Prostate gland (tissue), 2 donors: ENCODE data around the gene DCDC1.

Experiments used
- POLR2A ChIP-seq: fragments of 450-650 bp; IDR thresholded peaks from one replicate; pipeline ENCODE4 v1.6.1; 2016; ENCODE audit warnings: antibody characterized with exemption, mild to moderate bottlenecking
- POLR2AphosphoS5 ChIP-seq: sonication (generic); formaldehyde crosslinking; IDR thresholded peaks from one replicate; pipeline ENCODE4 v1.6.1; 2017; ENCODE audit warnings: antibody characterized with exemption
- TF ChIP-seq, protein P1 (sequence below), 4 experiments: fragments of 200-600 bp in 2 of 4; fragments of 450-650 bp in 2 of 4; sonication (generic) in 2 of 4; IDR thresholded peaks; 1 replicate in 3 of 4; 2 replicates in 1 of 4; pipeline ENCODE4 v1.5.1; 2016 to 2019; ENCODE audit warnings: antibody characterized with exemption in 4 of 4, mild to moderate bottlenecking in 2 of 4, moderate library complexity in 2 of 4

GRCh38 chr11:31214372-31214771, 155.2 kb downstream of the DCDC1 start:
- TF ChIP-seq POLR2AphosphoS5 (no peak), POLR2A (no peak)
- TF ChIP-seq, protein P1, sequence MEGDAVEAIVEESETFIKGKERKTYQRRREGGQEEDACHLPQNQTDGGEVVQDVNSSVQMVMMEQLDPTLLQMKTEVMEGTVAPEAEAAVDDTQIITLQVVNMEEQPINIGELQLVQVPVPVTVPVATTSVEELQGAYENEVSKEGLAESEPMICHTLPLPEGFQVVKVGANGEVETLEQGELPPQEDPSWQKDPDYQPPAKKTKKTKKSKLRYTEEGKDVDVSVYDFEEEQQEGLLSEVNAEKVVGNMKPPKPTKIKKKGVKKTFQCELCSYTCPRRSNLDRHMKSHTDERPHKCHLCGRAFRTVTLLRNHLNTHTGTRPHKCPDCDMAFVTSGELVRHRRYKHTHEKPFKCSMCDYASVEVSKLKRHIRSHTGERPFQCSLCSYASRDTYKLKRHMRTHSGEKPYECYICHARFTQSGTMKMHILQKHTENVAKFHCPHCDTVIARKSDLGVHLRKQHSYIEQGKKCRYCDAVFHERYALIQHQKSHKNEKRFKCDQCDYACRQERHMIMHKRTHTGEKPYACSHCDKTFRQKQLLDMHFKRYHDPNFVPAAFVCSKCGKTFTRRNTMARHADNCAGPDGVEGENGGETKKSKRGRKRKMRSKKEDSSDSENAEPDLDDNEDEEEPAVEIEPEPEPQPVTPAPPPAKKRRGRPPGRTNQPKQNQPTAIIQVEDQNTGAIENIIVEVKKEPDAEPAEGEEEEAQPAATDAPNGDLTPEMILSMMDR (IDR thresholded peaks at IDR 0.05): no peak
